SH-SY5Y (cell line): ENCODE results near the gene KRT3.

Experiments used
- GATA2 ChIP-seq: IDR thresholded peaks from 2 replicates; pipeline ENCODE4 v1.6.1; 2011; ENCODE audit warnings: mild to moderate bottlenecking, low read depth, low read length
- GATA3 ChIP-seq: IDR thresholded peaks from 2 replicates; pipeline ENCODE4 v1.6.1; 2011; ENCODE audit warnings: low read depth, mild to moderate bottlenecking, low read length, moderate library complexity

DNA sequence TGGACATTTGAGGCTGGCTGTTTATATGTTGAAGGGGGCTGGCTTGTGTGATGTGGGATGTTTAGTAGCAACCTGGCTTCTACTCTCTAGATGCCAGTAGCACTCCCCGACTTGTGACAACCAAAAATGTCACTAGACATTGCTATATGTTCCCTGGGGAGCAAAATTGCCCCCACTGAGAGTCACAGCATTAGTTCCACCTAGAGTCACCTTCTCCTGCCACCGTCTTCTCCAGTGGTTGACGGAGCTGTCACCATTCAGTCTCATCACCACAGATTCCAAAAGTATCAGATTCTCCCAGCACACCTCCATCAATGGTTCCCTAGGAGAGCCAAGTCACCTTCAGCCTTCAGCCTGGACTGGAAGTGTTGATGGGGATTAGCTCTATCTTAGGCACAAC lies 11.0 kb downstream of the KRT3 start:
- TF ChIP-seq GATA3 (no peak), GATA2 (no peak)
